MM.1S (cell line): ENCODE measurements around the gene CIT.

Experiments
- DNase-seq: peaks from one replicate; pipeline ENCODE4 v3.0.0-alpha.2; 2015
- H2AFZ ChIP-seq: fragments of 300-600 bp; sonication (generic); 2 replicates; pipeline ENCODE4 v1.6.0; 2016; ENCODE audit warnings: antibody characterized with exemption, low read length
- H3F3A ChIP-seq: fragments of 300-600 bp; sonication (generic); 2 replicates; pipeline ENCODE4 v1.6.1; 2016; ENCODE audit warnings: mild to moderate bottlenecking, antibody characterized with exemption, low read length, moderate library complexity, mixed read lengths; ENCODE audit not compliant: insufficient read depth
- H3K27ac ChIP-seq: fragments of 300-600 bp; sonication (generic); 2 replicates; pipeline ENCODE4 v1.5.1; 2016; ENCODE audit warnings: mild to moderate bottlenecking, low read length
- H3K27me3 ChIP-seq: fragments of 300-600 bp; sonication (generic); replicated peaks from 2 replicates; pipeline ENCODE4 v1.6.0; 2016; ENCODE audit warnings: low read length; ENCODE audit not compliant: insufficient read depth
- H3K36me3 ChIP-seq: fragments of 300-600 bp; sonication (generic); replicated peaks from 2 replicates; pipeline ENCODE4 v1.6.1; 2016; ENCODE audit warnings: mild to moderate bottlenecking, low read length, mixed read lengths; ENCODE audit not compliant: insufficient read depth
- H3K4me1 ChIP-seq: fragments of 300-600 bp; sonication (generic); 2 replicates; pipeline ENCODE4 v1.6.1; 2016; ENCODE audit warnings: low read length, mixed read lengths
- H3K4me2 ChIP-seq: fragments of 300-600 bp; sonication (generic); 2 replicates; pipeline ENCODE4 v1.6.0; 2016; ENCODE audit warnings: low read depth, low read length
- H3K4me3 ChIP-seq: fragments of 300-600 bp; sonication (generic); 2 replicates; pipeline ENCODE4 v1.5.1; 2016; ENCODE audit warnings: low read length, mixed read lengths
- H3K79me2 ChIP-seq: fragments of 300-600 bp; sonication (generic); 2 replicates; pipeline ENCODE4 v1.6.1; 2016; ENCODE audit warnings: mixed run types, low read length, mixed read lengths
- H3K9ac ChIP-seq: fragments of 300-600 bp; sonication (generic); 2 replicates; pipeline ENCODE4 v1.6.1; 2016; ENCODE audit warnings: low read length, mixed read lengths
- H3K9me2 ChIP-seq: fragments of 300-600 bp; sonication (generic); replicated peaks from 2 replicates; pipeline ENCODE4 v1.6.1; 2016; ENCODE audit warnings: mild to moderate bottlenecking, low read length, mixed read lengths; ENCODE audit not compliant: insufficient read depth
- H3K9me3 ChIP-seq: fragments of 300-600 bp; sonication (generic); replicated peaks from 2 replicates; pipeline ENCODE4 v1.6.1; 2016; ENCODE audit warnings: mild to moderate bottlenecking, low read length, mixed read lengths; ENCODE audit not compliant: insufficient read depth
- H4K20me1 ChIP-seq: fragments of 300-600 bp; sonication (generic); 2 replicates; pipeline ENCODE4 v1.6.1; 2016; ENCODE audit warnings: mild to moderate bottlenecking, low read length, moderate library complexity, mixed read lengths; ENCODE audit not compliant: insufficient read depth
- EZH2 ChIP-seq: fragments of 300-600 bp; sonication (generic); optimal IDR thresholded peaks from 2 replicates; pipeline ENCODE3; 2017; ENCODE audit warnings: low read depth, mild to moderate bottlenecking, antibody characterized with exemption, low read length, mixed read lengths
- EZH2phosphoT487 ChIP-seq: fragments of 300-600 bp; sonication (generic); IDR thresholded peaks from 2 replicates; pipeline ENCODE4 v1.6.1; 2018; ENCODE audit warnings: antibody characterized with exemption, low read length
- TF ChIP-seq, protein P1 (sequence below): fragments of 300-600 bp; sonication (generic); IDR thresholded peaks from 2 replicates; pipeline ENCODE4 v1.5.1; 2016; ENCODE audit warnings: antibody characterized with exemption, low read length, mixed read lengths

Gene CIT

GRCh38 chr12:119715268-119715620 lies 161.9 kb downstream of the CIT start:
- Histone ChIP-seq H2AFZ (no peak overlapping the region), H3K4me3 (no peak overlapping the region), H3K9me3 (no peaks in the 10 kb centered on the region), H3F3A (no peaks in the 10 kb centered on the region), H3K36me3 (no peaks in the 10 kb centered on the region), H3K4me1 (no peaks in the 10 kb centered on the region), H3K9me2 (no peaks in the 10 kb centered on the region), H3K9ac (no peak overlapping the region), H3K79me2 (no peaks in the 10 kb centered on the region), H3K27me3 (no peaks in the 10 kb centered on the region), H3K4me2 (no peak overlapping the region), H4K20me1 (no peaks in the 10 kb centered on the region), H3K27ac (no peak overlapping the region)
- TF ChIP-seq EZH2phosphoT487 (no peak), EZH2 (no peak)
- TF ChIP-seq, protein P1, sequence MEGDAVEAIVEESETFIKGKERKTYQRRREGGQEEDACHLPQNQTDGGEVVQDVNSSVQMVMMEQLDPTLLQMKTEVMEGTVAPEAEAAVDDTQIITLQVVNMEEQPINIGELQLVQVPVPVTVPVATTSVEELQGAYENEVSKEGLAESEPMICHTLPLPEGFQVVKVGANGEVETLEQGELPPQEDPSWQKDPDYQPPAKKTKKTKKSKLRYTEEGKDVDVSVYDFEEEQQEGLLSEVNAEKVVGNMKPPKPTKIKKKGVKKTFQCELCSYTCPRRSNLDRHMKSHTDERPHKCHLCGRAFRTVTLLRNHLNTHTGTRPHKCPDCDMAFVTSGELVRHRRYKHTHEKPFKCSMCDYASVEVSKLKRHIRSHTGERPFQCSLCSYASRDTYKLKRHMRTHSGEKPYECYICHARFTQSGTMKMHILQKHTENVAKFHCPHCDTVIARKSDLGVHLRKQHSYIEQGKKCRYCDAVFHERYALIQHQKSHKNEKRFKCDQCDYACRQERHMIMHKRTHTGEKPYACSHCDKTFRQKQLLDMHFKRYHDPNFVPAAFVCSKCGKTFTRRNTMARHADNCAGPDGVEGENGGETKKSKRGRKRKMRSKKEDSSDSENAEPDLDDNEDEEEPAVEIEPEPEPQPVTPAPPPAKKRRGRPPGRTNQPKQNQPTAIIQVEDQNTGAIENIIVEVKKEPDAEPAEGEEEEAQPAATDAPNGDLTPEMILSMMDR = no peak
- DNase-seq = no peak

DNA sequence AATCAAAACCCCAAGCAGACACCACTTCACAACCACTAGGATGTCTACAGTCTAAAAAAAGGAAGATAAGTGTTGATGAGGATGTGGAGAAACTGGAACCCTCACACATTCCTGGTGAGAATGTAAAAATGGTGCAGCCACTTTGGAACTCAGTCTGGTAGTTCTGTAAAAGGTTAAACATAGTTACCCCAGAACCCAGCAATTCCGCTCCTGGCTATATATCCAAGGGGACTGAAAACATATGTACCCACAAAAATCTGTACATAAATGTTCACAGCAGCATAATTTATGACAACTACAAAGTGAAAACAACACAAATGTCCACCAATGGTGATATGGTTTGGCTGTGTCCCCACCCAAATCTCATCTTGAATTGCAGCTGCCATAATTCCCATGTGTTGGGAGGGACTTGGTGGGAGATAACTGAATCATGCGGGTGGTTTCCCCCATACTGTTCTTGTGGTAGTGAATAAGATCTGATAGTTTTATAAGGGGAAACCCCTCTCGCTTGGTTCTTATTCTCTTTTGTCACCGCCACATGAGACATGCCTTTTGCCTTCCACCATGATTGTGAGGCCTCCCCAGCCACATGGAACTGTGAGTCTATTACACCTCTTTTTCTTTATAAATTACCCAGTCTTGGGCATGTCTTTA lies 162.4 kb downstream of the CIT start:
- H3K36me3 ChIP-seq = no peaks in the 10 kb centered on the region
- no peaks in the 10 kb centered on the region for H3K9me3 ChIP-seq
- no peak for DNase-seq

DNA sequence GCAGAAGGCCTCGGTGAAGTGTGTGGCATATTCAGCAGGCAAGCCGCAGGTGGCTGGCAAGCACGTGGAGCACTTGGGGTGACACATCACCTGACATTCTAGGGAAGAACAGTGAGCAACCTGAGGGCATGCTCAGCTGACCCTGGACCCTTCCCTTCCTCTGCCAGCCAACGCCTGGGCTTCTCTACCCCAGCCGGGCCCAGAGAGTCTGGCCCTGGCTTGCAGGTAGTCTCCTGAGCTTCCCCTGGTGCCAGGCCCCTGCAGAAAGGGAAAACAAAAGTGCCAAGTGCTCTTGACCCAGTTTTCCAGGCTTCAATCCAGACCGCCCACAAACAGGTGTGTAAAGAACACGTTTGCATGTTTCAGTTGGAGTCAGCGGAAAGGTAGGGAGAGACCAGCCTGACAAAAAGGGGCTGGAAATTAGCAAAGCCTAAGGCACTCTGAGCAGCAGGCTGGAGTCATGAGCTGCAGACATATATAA lies 163.5 kb downstream of the CIT start:
- H3K36me3 ChIP-seq = no peaks in the 10 kb centered on the region

More for the DNA sequence above, 162.4 kb downstream of the CIT start:
- Histone ChIP-seq H4K20me1 (no peaks in the 10 kb centered on the region), H3K4me2 (no peak overlapping the region), H3K27ac (no peak overlapping the region), H2AFZ (no peak overlapping the region), H3K4me3 (no peak overlapping the region), H3F3A (no peaks in the 10 kb centered on the region), H3K9me2 (no peaks in the 10 kb centered on the region), H3K27me3 (no peaks in the 10 kb centered on the region), H3K9ac (no peak overlapping the region), H3K79me2 (no peaks in the 10 kb centered on the region), H3K4me1 (no peaks in the 10 kb centered on the region)
- TF ChIP-seq EZH2 (no peak), EZH2phosphoT487 (no peak)
- TF ChIP-seq, protein P1 = no peak

More for the DNA sequence above, 163.5 kb downstream of the CIT start:
- Histone ChIP-seq H3F3A (no peaks in the 10 kb centered on the region), H3K27ac (no peak overlapping the region), H3K9me2 (no peaks in the 10 kb centered on the region), H3K9ac (no peak overlapping the region), H3K4me2 (no peak overlapping the region), H3K9me3 (no peaks in the 10 kb centered on the region), H4K20me1 (no peaks in the 10 kb centered on the region), H3K79me2 (no peaks in the 10 kb centered on the region), H2AFZ (no peak overlapping the region), H3K4me3 (no peak overlapping the region), H3K27me3 (no peaks in the 10 kb centered on the region), H3K4me1 (no peaks in the 10 kb centered on the region)
- DNase-seq = no peak
- TF ChIP-seq, protein P1 = no peak
- TF ChIP-seq EZH2 (no peak), EZH2phosphoT487 (no peak)
